ENCODE data around the gene KRTAP5-4. TPM values are rescaled to one million over a fixed set of nuclear protein-coding genes. Genes with fewer than 3 reads are reported as not detected.

KRTAP5-4 gene
- total and polyA plus RNA-seq, 2 donors (not counting 3 experiments of a cell fraction or from before 2014, with no cell fraction given), result not detected

DNA sequence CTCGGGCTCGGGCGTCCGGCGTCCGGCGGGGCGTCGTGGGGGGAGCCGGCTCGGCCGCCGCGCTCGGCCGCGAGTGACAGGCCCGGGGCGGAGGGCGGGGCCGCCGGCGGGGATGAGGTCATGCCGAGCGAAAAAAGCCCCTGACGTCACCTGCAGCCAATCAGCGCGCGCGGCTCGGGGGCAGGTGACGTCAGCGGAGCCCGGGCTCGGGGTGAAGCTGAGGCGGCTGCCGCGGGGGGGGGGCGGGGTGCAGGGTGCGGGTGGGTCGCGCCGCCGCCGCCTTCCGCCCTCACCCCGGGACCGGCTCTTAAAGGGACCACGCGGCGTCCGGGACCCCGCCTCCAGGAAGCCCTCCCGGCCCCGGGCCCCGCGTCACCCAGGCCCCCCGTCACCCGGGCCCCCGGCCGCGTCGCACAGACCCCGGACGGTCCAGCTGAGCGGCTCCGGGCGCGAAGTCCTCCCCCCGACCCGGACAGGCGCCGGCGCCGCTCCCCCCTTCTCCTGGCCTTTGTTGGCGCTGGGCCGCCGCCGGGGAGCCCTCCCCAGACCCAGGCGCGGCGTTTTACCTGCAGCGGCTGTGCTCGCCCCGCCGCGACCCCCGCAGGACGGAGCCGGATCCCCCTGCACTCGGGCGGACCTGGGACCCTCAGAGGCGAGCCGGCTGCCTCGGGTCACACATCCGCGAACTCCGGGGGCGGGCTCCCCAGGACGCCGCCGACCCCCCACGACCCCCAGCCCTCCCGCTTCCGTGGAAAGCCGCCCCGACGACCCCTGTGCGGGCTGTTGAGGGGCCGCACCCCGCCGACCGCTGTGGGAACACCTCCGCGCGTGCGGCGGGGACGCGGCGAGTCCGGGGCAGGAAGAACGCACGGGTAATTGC is 49.5 kb downstream of the KRTAP5-4 start, which contains the start of gene DUSP8:
TSS of gene DUSP8 (minus strand) at position 75 of the 880 bp plus-strand sequence. CDS start 6,445 bp downstream, outside the sequence.
- Histone ChIP-seq H2AFZ (ENCODE audit: low read depth, low read length) (peak within 1 kb of the TSS; percentile 51), H3K27ac (ENCODE audit: insufficient read depth, low read depth, low read length) (peak within 1 kb of the TSS; percentile 29), H3K36me3 (ENCODE audit: control insufficient read depth in 2 of 2, extremely low read depth in 1 of 2, insufficient read depth in 2 of 2, low read length in 2 of 2) (no peaks in the 10 kb centered on the region), H3K27me3 (ENCODE audit: control insufficient read depth in 2 of 2, insufficient read depth in 2 of 2, low read length in 2 of 2) (peaks cover 10 to 16% of the 10 kb centered on the region in 2 experiments), H4K20me1 (replicated peaks; ENCODE audit: control insufficient read depth, extremely low read depth, insufficient read depth, low read length) (no peaks in the 10 kb centered on the region), H3K9me1 (replicated peaks; ENCODE audit: control insufficient read depth, extremely low read depth, insufficient read depth, low read length) (no peaks in the 10 kb centered on the region), H3K4me2 (ENCODE audit: insufficient read depth, low read length) (peak within 1 kb of the TSS; percentile 47), H3K9me3 (replicated peaks; ENCODE audit: control insufficient read depth, insufficient read depth, low read length) (no peaks in the 10 kb centered on the region), H3K9ac (replicated peaks; ENCODE audit: extremely low read depth, insufficient read depth, low read length) (peak within 1 kb of the TSS; percentile 86), H3K79me2 (ENCODE audit: control insufficient read depth, insufficient read depth, low read length) (no peaks in the 10 kb centered on the region), H3K4me1 (ENCODE audit: control insufficient read depth, extremely low read depth, insufficient read depth, low read length) (peaks cover 5% of the 10 kb centered on the region), H3K4me3 (replicated peaks in 1 of 3; ENCODE audit: insufficient read depth in 1 of 3, low read depth in 1 of 3, low read length in 3 of 3) (peak within 1 kb of the TSS; percentile 29 to 43 (median 42))
- intact Hi-C loops (cut with micrococcal nuclease) (loop anchor here (5.0 to 10.0 kb wide), 3 partner anchors 35 to 310 kb away; partner anchors contain the start of gene TOLLIP), dilution Hi-C loops (cut with MboI; ENCODE audit: extremely low pct_ligation_motif_present, low sequenced_read_pairs) (no loop called here)
- BruUV-seq (replicated peaks), result TSS peak; percentile 53
- ChIA-PET CTCF (interaction anchor here (1.0 to 7.6 kb wide), 5 partner anchors 12 to 370 kb away, joined by 3 to 313 read pairs (median 14); no protein-coding TSS in a partner anchor), POLR2A (no interaction called here)
- DNase-seq (ENCODE audit: low read depth, low spot score), result peak; percentile 80
- peak; percentile 64 for FAIRE-seq
- TF ChIP-seq CTCF (IDR thresholded peaks at IDR 0.05; ENCODE audit: extremely low read depth in 1 of 2, insufficient read depth in 1 of 2, low read depth in 1 of 2, low read length in 2 of 2) (no peak), POLR2AphosphoS5 (IDR thresholded peaks at IDR 0.05; ENCODE audit: insufficient read depth, low read depth, low read length) (no peak), JUN (IDR thresholded peaks at IDR 0.05; ENCODE audit: borderline replicate concordance, insufficient read depth, insufficient read length, low read depth) (peak; percentile 73), EZH2 (IDR thresholded peaks at IDR 0.05; ENCODE audit: borderline replicate concordance, low read depth, low read length, severe bottlenecking) (no peak)

All from endothelial cell of umbilical vein (primary cell).